Activated T-cell treated with anti-CD3 and anti-CD28 coated beads, Interleukin-2, amount 50 U/mL, for 4 hours (primary cell): ENCODE results near the gene HOXB8. TPM values are rescaled to one million over a fixed set of nuclear protein-coding genes. Genes with fewer than 3 reads are reported as not detected.

ENCODE experiments used
- ATAC-seq, 2 donors: fragments of 200-7000 bp; cut with Tn5 transposase; one replicate each; pipeline ENCODE4 v1.10.0; 2021
- DNase-seq: peaks from one replicate; pipeline ENCODE4 v3.0.0-alpha.2; 2020
- H3K27me3 Mint-ChIP-seq: one replicate; pipeline ENCODE4 v1.8.0; 2021; ENCODE audit warnings: low read depth, mixed read lengths
- H3K36me3 Mint-ChIP-seq: one replicate; pipeline ENCODE4 v1.8.0; 2022; ENCODE audit warnings: mixed read lengths; ENCODE audit not compliant: insufficient read depth
- H3K4me1 Mint-ChIP-seq: one replicate; pipeline ENCODE4 v1.8.0; 2021; ENCODE audit warnings: low read depth, mixed read lengths
- H3K4me3 Mint-ChIP-seq: one replicate; pipeline ENCODE4 v1.8.0; 2021; ENCODE audit warnings: mild to moderate bottlenecking, moderate library complexity, mixed read lengths
- H3K9me3 Mint-ChIP-seq: one replicate; pipeline ENCODE4 v1.8.0; 2021; ENCODE audit warnings: mixed read lengths
- total RNA-seq, 3 donors: library from RNA; stranded (reverse); gene quantifications; one replicate each; pipeline ENCODE4 v1.2.1, GENCODE V29; 2021

The HOXB8 gene
- total RNA-seq, 3 donors from 2014 or later, result 0.14 to 0.18 TPM; not detected in 1

DNA sequence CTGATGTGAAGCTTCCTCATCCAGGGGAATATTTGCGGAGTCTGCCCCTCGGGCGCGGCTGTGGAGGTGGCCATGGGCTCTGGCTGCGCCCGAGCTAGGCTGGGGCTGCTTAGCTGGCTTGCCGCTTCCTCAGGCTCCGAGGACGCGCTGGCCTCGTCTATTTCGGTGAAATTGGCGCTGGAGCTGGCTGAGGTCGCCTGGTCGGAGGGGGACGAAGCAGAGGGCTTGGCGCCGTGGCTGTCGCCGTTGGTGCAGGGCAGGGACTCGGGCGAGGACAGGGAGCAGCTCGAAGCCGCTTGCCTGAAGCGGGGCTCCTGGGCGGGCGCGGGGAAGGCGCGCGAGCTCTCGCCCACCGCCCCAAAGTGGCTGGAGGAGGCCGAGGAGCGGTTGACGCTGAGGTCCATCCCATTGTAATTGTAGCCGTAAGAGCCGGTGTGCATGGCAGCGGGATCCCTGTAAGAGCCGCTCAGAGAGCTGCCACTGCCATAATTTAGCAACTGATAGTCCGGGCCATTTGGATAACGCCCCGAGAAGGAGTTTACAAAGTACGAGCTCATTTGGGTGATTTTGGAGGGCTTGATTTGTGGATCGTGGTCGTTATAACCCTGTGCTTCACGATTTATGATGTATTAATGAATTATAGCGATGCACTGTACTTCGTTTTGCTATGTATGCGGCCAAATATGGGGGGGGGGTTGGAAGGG is 21.8 kb downstream of the HOXB8 start, which contains the start of gene HOXB5:
Gene HOXB5, minus strand, starts transcription at position 654 of the 704 bp plus-strand sequence. Its CDS starts 97 bp downstream, at position 557.
- Mint-ChIP-seq H3K4me3 (peak within 1 kb of the TSS; percentile 76), H3K27me3 (peaks cover 87% of the 10 kb centered on the region), H3K36me3 (no peaks in the 10 kb centered on the region), H3K9me3 (no peaks in the 10 kb centered on the region), H3K4me1 (peaks cover 32% of the 10 kb centered on the region)
- DNase-seq (no peak), ATAC-seq (peak; percentile 5 to 16)

DNA sequence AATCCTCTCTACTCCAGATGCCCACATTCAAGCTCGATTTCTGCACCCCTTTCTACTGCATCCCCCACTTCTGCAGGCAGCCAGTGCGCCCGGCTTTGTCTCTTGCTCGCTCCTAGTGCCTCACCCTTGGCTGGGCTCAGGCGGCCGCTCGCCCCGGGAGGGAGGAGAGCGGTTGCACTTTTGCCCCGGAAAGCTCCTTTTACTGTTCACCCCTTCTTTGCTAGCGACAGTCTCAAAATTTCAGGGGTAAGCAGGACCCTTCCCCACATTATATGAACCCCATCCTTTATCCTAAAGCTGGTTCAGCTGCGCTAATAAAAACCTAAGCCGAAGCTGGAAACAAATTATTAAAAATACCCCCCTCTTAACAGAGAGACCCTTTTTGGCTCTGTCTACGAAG is 22.5 kb downstream of the HOXB8 start:
- Mint-ChIP-seq H3K36me3 (no peaks in the 10 kb centered on the region), H3K27me3 (peaks cover 87% of the 10 kb centered on the region), H3K4me1 (peaks cover 26% of the 10 kb centered on the region), H3K4me3 (peak overlapping the region; percentile 76), H3K9me3 (no peaks in the 10 kb centered on the region)
- DNase-seq (no peak), ATAC-seq (peak in 1 of 2 donors; percentile 40)

DNA sequence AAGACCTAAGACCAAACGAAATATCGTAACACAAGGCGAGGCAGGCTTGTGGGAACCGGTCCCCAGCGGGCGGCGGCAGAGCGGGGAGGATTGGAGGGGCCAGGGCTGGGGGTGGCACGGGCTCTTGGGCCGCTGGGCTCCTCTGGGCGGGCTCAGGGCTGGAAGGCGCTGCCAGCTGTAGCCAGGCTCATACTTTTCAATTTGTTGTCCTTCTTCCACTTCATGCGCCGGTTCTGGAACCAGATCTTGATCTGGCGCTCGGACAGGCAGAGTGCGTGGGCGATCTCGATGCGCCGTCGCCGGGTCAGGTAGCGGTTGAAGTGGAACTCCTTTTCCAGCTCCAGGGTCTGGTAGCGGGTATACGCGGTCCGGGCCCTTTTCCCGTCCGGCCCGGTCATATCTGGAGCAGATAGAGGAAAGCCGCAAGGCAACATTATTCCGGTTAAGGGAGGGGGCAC is 23.0 kb downstream of the HOXB8 start:
- Mint-ChIP-seq H3K36me3 (no peaks in the 10 kb centered on the region), H3K4me3 (no peak overlapping the region), H3K27me3 (peaks cover 87% of the 10 kb centered on the region), H3K9me3 (no peaks in the 10 kb centered on the region), H3K4me1 (peaks cover 21% of the 10 kb centered on the region)
- DNase-seq, result no peak
- ATAC-seq, result no peak

DNA sequence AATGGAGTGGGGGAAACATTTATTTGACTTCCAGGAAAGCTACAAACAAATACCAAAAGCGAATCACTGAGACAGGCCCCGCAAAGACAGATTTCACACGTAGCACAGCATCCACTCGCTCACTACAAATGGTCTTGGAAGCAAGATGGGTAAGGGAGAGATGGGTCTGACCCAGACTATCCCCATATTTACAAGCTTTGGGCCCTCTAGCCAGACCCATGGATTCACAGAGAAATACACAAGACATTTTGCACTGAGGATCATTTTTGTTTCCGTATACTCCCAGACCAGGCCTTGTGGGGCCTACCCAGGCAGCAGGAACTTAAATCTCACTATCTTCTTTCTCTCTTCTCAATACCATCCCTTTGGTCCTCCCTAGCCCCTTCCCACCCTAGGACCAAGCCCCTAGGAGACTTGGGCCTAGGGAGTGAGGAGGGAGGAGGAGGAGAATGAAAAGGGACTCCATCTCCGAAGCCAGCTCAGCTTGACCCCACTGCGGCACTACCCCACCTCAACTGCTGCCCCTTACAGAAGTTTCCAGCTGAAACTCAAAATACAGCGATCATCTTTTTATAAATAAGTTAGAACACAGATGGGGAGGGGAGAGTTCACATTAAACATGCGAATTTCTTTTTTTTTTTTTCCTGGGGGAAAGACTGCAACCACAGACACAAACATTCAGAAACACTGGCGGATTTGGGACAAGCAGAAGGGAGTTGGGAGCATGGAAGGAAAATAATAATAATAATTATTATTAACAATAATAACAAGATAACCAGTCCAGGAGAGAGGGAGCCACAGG is 23.6 kb downstream of the HOXB8 start:
- no peaks in the 10 kb centered on the region for H3K36me3 Mint-ChIP-seq
- DNase-seq, result no peak
- peaks cover 17% of the 10 kb centered on the region for H3K4me1 Mint-ChIP-seq
- peaks cover 87% of the 10 kb centered on the region for H3K27me3 Mint-ChIP-seq
- H3K4me3 Mint-ChIP-seq, result peak overlapping the region; percentile 20
- ATAC-seq, result no peak
- H3K9me3 Mint-ChIP-seq, result no peaks in the 10 kb centered on the region

DNA sequence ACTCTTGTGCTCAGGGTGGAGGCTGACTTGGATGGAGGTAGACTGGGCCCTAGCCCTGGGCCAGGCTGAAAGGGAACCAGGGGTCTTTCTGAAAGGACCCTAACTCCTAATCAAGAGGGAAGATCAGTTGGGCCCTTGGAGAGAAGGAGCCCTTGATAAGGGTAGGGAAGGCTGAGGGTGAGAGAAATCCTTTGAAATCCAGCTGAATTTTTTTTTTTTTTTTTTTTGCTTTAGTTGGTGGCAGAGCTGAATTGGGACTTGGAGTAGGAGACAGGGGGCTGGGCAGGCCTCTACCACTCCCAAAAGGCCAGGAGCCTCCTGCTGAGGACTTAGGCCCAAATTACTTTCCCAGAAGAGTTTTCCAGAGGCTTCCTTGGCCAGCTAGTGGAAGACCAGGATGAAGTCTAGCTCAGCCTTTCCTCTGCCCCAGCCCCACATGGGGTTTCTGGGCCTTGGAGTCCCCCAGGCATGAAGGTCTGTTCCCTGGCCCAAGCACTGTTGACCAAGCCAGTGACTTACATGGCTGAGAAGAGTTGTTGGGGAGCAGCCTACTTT is 24.4 kb downstream of the HOXB8 start:
- ATAC-seq, result no peak
- Mint-ChIP-seq H3K27me3 (peaks cover 89% of the 10 kb centered on the region), H3K4me3 (peak overlapping the region; percentile 20), H3K36me3 (no peaks in the 10 kb centered on the region), H3K9me3 (no peaks in the 10 kb centered on the region), H3K4me1 (peaks cover 22% of the 10 kb centered on the region)
- no peak for DNase-seq

DNA sequence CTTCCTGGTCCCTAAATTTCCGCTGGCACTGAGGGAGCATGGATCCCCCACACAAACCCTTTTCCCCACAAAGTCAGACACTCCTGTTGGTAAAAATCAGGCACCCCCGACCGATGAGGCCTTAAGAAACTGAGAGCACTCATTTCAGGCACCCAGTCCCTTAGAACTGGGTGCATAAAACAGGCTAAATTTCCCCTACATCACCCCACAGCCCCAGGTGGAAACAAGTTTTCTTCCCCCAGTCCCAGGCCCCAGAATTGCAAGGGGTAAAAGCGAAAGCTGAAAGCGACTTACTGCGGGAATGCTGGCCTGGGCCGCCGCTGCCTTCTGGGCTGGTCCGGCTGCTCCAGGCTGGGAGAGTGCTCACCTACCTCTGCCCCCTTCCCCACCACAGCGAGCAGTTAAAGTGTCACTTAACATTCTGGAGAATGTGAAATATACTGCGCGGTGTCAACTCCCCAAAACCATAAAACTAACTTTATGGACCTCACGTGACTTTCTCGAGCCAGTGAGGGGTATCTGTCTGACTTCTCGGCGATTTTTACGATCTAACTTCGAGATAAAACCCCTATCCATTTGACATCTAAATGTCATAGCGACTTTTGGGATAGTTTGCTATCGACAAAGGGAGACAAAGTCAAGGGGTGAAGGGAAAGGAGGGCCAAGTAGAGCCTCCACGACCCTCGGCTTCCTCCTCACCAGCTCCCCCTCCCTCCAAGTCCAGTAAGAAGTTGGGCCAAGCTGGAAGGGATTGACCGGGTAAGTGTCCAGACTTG is 25.1 kb downstream of the HOXB8 start, which contains the start of gene HOXB3:
Gene HOXB3, minus strand, starts transcription at position 411 of the 776 bp plus-strand sequence. CDS start 37,767 bp downstream, outside the sequence.
- no peaks in the 10 kb centered on the region for H3K9me3 Mint-ChIP-seq
- peaks cover 27% of the 10 kb centered on the region for H3K4me1 Mint-ChIP-seq
- H3K36me3 Mint-ChIP-seq, result no peaks in the 10 kb centered on the region
- ATAC-seq, result no peak
- H3K27me3 Mint-ChIP-seq, result peaks cover 89% of the 10 kb centered on the region
- H3K4me3 Mint-ChIP-seq, result peak within 1 kb of the TSS; percentile 20
- no peak for DNase-seq

DNA sequence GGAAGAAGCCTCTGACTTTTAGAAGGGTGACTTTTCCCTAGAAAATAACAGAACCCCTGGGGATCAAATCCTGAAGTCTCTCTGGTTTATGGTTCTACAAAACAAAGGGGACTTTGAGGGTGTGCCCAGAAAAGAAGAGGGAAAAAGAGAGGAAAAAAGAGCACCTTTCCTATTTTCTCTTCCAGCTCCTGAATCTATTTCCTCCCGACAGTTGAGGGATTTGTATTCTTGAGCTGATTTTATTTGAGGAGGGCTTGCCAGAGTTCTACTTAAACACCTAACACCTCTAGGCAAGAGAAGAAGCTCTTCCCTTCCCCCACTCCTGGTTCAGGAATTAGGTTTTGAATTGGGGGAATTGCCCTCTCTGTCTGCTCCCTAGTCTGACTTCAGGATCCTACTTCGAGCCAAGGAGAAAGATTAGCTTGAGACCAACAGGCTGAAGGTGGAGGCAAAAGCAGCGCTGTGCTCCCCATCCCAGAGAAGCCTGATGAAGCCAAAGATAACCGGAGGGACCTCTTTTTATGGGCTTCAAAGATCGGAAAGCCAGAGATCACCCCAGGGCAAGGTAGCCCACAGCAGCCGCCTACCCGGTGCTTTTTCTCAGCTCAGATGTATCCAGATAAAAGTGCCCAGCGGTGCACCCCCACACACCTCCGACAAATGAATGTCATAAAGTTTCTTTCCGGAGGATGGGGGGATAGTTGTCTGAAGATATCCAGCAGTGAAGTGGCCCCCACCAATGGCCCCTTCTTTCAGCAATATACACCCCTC is 25.8 kb downstream of the HOXB8 start:
- DNase-seq, result no peak
- Mint-ChIP-seq H3K9me3 (no peaks in the 10 kb centered on the region), H3K36me3 (no peaks in the 10 kb centered on the region), H3K4me1 (peaks cover 29% of the 10 kb centered on the region), H3K4me3 (no peak overlapping the region), H3K27me3 (peaks cover 87% of the 10 kb centered on the region)
- no peak for ATAC-seq

DNA sequence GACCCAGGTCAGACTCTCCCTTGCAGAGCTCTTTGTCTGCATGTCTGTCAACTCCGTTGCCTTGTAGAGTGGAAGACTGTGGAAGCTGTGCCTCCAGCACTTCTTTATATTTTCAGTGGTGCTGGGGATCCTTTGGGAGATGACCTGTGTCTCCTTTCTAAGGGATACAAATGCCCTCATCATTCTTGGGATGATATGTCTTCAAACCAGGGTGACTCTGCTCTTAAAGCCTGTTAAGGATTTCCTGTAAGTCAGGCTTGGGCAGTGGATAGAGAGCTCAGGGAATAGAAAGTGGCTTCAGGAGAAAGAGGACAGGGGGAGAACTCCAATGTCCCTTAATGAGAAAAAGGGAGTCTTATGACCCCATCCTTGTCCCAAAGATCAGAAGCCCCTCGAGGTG is 26.6 kb downstream of the HOXB8 start:
- DNase-seq, result no peak
- H3K36me3 Mint-ChIP-seq, result no peaks in the 10 kb centered on the region
- H3K4me1 Mint-ChIP-seq, result peaks cover 27% of the 10 kb centered on the region
- no peak overlapping the region for H3K4me3 Mint-ChIP-seq
- no peak for ATAC-seq
- peaks cover 88% of the 10 kb centered on the region for H3K27me3 Mint-ChIP-seq
- H3K9me3 Mint-ChIP-seq, result no peaks in the 10 kb centered on the region

DNA sequence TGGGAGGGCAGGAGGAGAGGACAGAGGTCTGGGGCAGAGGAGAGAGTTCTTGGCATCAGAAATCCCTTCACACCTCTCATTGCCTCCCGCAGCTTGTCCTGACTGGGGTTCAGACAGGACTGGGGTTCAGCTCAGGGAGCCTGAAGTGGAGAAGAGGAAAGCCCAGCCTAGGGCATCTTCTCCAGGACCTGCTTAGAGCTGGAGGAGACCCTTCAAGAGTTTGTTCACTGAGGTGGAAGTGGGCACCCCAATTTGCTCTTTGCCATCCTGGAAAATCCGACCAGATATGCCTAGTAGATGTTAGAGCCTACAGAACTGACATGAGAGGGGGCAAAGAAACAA is 27.0 kb downstream of the HOXB8 start:
- H3K36me3 Mint-ChIP-seq, result no peaks in the 10 kb centered on the region
- no peak overlapping the region for H3K4me3 Mint-ChIP-seq
- H3K4me1 Mint-ChIP-seq, result peaks cover 24% of the 10 kb centered on the region
- no peaks in the 10 kb centered on the region for H3K9me3 Mint-ChIP-seq
- ATAC-seq (no peak), DNase-seq (no peak)
- peaks cover 88% of the 10 kb centered on the region for H3K27me3 Mint-ChIP-seq

DNA sequence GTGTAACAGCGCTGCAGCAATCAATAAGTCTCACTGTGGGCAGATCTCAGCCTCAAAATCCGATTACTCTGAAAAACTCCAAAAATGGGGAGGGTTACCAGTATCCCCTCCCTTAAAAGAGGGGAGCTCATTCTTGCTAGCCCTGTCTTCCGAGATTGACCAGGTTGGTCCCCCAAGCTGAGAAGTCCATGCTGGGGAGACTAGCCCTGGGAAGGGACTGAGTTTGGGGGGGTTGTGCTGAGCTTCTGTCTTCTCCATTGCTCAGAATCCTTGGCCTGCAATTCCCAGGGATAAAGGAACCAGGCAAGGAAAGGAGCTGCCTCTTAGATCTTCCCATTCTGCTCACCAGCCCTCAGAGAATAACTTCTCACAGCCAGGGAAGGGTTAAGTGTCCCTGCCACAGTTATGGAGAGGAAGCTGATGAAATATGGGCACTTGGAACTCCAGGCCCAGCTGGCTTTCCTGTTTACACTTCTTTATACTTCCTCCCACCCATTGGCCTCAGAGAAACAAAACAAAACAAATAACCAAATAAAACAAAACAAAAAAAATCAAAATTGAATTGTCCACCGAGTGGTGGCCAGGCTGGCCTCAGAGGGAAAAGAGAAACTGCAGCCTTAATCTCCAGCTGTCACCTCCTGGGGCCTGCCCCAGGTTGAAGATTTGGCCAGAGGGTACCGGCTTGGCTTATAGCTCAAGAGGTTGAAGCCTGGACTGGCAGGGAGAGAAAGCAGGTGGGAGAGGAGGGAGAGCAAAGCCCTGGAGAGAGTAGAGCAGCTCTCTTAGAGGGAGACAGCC is 27.6 kb downstream of the HOXB8 start:
- Mint-ChIP-seq H3K4me1 (peaks cover 21% of the 10 kb centered on the region), H3K27me3 (peaks cover 88% of the 10 kb centered on the region), H3K36me3 (no peaks in the 10 kb centered on the region), H3K4me3 (no peak overlapping the region), H3K9me3 (no peaks in the 10 kb centered on the region)
- no peak for DNase-seq
- ATAC-seq, result no peak

DNA sequence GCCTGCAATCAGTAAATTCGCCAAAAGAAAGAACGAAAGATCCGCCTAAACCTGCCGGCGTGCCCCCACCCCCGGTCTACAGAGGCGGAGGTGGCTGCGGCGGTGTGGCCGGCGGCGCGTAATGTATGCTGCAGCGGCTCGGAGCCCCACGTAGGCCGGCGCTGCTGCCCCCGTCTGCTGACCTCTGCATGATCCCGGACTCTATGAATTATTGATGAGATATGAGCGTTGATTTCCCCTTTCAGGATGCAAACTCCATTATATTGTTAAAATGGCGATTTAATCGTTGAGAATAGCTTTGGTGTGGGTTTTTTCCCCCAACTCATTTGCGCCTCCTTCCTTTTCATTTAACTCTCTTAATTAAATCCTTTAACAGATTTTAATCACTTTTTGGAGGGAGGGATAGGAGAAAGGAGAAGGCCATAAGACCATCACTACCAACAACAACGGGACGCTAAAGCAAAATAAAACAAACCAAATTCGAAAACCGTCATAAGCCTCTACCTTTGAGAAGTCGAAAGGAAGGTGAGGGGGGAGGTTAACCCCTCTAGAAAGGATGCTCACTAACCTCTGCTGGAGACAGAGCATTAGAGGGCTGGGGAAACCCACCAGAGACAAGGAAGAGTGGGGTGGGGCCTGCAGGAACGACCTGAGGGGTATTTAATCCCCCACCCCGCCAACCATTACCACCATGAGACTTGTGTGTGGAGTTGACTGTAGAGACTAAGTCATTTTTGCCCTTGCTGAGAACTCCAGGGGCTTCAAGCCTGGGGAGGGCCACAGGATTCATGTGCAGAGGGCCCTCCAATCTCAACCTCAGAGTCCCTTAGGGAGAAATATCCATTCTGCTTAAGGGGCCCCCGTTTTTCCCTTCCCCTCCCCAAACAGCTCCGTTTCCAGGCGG is 28.5 kb downstream of the HOXB8 start:
- DNase-seq, result peak; percentile 33
- ATAC-seq, result no peak
- Mint-ChIP-seq H3K36me3 (no peaks in the 10 kb centered on the region), H3K4me3 (peak overlapping the region; percentile 85), H3K9me3 (no peaks in the 10 kb centered on the region), H3K27me3 (peaks cover 92% of the 10 kb centered on the region), H3K4me1 (peaks cover 27% of the 10 kb centered on the region)

DNA sequence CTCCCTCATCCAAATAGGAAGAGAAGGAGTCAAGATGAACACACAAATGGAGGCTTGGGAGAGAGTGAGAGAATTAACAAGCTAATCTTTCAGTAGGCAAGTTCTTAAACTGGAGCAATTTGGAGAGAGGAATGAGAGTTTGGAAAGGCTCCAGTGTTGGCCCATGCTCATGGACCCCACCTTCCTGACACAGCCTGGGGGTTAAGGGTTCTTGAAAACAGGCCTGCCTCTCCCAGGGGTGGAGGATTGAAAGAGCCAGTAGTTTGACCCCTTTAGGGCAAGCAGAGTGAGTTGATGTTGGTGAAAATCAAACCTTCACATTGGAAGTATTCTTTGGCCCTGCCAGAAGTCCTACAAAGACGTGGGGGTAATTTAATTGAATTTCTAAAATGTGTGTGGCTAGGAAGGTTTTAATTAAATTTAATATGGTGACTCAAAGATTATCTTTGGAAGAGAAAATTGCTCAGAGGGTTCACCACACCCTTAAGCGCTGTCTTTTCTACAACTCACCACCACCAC is 30.8 kb downstream of the HOXB8 start:
- peak overlapping the region; percentile 9 for H3K4me3 Mint-ChIP-seq
- no peak for ATAC-seq
- no peak for DNase-seq
- no peaks in the 10 kb centered on the region for H3K36me3 Mint-ChIP-seq
- no peaks in the 10 kb centered on the region for H3K9me3 Mint-ChIP-seq
- peaks cover 46% of the 10 kb centered on the region for H3K4me1 Mint-ChIP-seq
- peaks cover 91% of the 10 kb centered on the region for H3K27me3 Mint-ChIP-seq
